ENCODE data around the gene DGKG.

- no peak for TF ChIP-seq NFE2L2 (conservative IDR thresholded peaks at IDR 0.05; ENCODE audit: low read length)
- TF ChIP-seq CBX2 (IDR thresholded peaks at IDR 0.05; ENCODE audit: borderline replicate concordance, low read depth) = no peak
- no peak for TF ChIP-seq SMC3 (IDR thresholded peaks at IDR 0.05)
- no peak for TF ChIP-seq CHD4 (IDR thresholded peaks at IDR 0.05; ENCODE audit: borderline replicate concordance)
- TF ChIP-seq RFX5 (IDR thresholded peaks at IDR 0.05) = no peak
- no peak for TF ChIP-seq CTCF (IDR thresholded peaks at IDR 0.05)
- no peak for TF ChIP-seq JUN (IDR thresholded peaks at IDR 0.05)
Observed at GRCh38 chr3:186246941-186247340, 115.1 kb downstream of the DGKG start.

All from A549 (cell line).